ENCODE measurements around the gene NFIC. TPM values are rescaled to one million over a fixed set of nuclear protein-coding genes. Genes with fewer than 3 reads are reported as not detected.
"Not testable (repeated sequence)": the region's sequence is repeated elsewhere in the genome, so short reads cannot be mapped to it uniquely, and the experiment has no call there.

The NFIC gene
- total RNA-seq, 1 donor from 2014 or later: 1.1 TPM

DNA sequence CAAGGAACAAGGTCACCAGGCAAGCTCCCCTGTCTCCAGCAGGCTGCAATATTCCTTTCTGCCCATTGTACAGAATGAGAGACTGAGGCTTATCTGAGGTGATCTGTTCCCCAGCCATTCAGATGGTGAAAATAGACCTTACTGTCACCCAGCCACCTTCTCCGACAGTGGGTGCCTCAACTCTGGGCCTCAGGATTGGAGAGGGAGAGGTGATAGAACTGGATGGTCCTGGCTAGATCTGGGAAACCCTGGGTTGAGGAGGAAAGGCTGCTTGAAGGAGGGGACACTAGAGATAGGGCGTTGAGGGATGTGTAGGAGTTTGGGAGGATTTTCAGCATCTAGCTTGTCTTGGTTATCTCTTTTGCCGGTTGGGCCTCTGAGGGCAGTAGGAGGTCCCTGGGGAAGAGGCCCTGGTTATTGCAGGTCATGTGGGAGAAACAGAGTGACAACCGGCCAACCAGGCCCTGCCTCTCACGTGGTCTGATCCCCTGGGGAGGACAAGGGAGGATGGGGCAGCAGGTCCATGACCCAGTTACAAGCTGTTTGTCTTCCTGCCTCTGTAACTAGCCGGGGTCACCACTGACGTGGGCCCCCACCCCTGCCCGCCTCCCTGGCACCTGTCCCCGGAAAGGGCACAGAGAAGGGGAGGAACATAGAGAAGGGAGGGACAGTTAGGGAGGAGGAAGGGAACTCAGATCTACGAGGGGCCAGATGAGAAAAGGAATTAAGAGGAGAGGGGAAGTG lies 8.2 kb downstream of the NFIC start:
- Histone ChIP-seq H3K4me3 (no peak overlapping the region), H3K27ac (no peak overlapping the region), H2AFZ (replicated peaks) (no peak overlapping the region), H3K79me2 (ENCODE audit: low read depth) (no peaks in the 10 kb centered on the region), H3K27me3 (peaks cover 64% of the 10 kb centered on the region), H3K36me3 (no peaks in the 10 kb centered on the region), H3F3A (ENCODE audit: low read depth) (peaks cover 5% of the 10 kb centered on the region), H4K20me1 (ENCODE audit: low read depth) (no peaks in the 10 kb centered on the region), H3K9me3 (ENCODE audit: low read depth) (no peaks in the 10 kb centered on the region), H3K4me2 (no peak overlapping the region), H3K4me1 (peaks cover 4% of the 10 kb centered on the region), H3K9ac (no peak overlapping the region)
- peaks cover 2% of the 10 kb centered on the region for H3K9me3 Mint-ChIP-seq
- no peak for DNase-seq (ENCODE audit: low spot score)
- peaks cover 49% of the 10 kb centered on the region for H3K27me3 Mint-ChIP-seq (ENCODE audit: insufficient read depth, low read depth)
- peaks cover 5% of the 10 kb centered on the region for H3K4me1 Mint-ChIP-seq
- no peaks in the 10 kb centered on the region for H3K36me3 Mint-ChIP-seq
- H3K4me3 Mint-ChIP-seq: no peak overlapping the region
- no peak overlapping the region for H3K27ac Mint-ChIP-seq
- TF ChIP-seq EZH2 (IDR thresholded peaks at IDR 0.05): no peak
- no peak for TF ChIP-seq CTCF (IDR thresholded peaks at IDR 0.05)
- no peak for TF ChIP-seq EZH2phosphoT487 (IDR thresholded peaks at IDR 0.05)

- Histone ChIP-seq H3K4me1 (no peaks in the 10 kb centered on the region), H4K20me1 (ENCODE audit: low read depth) (no peaks in the 10 kb centered on the region), H3K27me3 (peaks cover 54% of the 10 kb centered on the region), H3K27ac (no peak overlapping the region), H3K79me2 (ENCODE audit: low read depth) (no peaks in the 10 kb centered on the region), H3K4me3 (no peak overlapping the region), H3K4me2 (no peak overlapping the region), H3F3A (ENCODE audit: low read depth) (peaks cover 2% of the 10 kb centered on the region), H3K9ac (no peak overlapping the region), H3K36me3 (no peaks in the 10 kb centered on the region), H2AFZ (replicated peaks) (no peak overlapping the region), H3K9me3 (ENCODE audit: low read depth) (no peaks in the 10 kb centered on the region)
- DNase-seq (ENCODE audit: low spot score): no peak
- H3K9me3 Mint-ChIP-seq: peaks cover 2% of the 10 kb centered on the region
- no peak overlapping the region for H3K4me3 Mint-ChIP-seq
- H3K27me3 Mint-ChIP-seq (ENCODE audit: insufficient read depth, low read depth): peaks cover 41% of the 10 kb centered on the region
- no peaks in the 10 kb centered on the region for H3K36me3 Mint-ChIP-seq
- H3K4me1 Mint-ChIP-seq: no peaks in the 10 kb centered on the region
- no peak overlapping the region for H3K27ac Mint-ChIP-seq
- no peak for TF ChIP-seq CTCF (IDR thresholded peaks at IDR 0.05)
- no peak for TF ChIP-seq EZH2 (IDR thresholded peaks at IDR 0.05)
- TF ChIP-seq EZH2phosphoT487 (IDR thresholded peaks at IDR 0.05): no peak
Observed at GRCh38 chr19:3375221-3376090, 9.1 kb downstream of the NFIC start.

DNA sequence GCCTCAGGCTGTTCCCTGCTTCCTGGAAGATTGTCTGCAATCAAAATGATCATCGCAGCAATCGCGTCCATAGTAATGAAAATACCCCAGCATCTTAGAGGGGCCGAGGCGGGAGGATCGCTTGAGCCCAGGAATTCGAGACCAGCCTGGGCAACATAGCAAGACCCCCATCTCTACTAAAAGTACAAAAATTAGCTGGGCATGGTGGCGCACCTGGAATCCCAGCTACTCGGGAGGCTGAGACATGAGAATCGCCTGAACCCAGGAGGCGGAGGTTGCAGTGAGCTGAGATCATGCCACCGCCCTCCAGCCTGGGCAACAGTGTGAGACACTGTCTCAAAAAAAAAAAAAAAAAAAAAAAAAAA lies 9.7 kb downstream of the NFIC start:
- not testable (repeated sequence) for H3K79me2 ChIP-seq (ENCODE audit: low read depth); H3K4me1 Mint-ChIP-seq; H3K36me3 Mint-ChIP-seq; H3K36me3 ChIP-seq; H3K4me3 Mint-ChIP-seq; DNase-seq (ENCODE audit: low spot score); H3K4me2 ChIP-seq; H3K9me3 Mint-ChIP-seq; H3K4me3 ChIP-seq; H2AFZ ChIP-seq (replicated peaks); H3K4me1 ChIP-seq; H3K9me3 ChIP-seq (ENCODE audit: low read depth); H3K27ac ChIP-seq; H3K27ac Mint-ChIP-seq; H3F3A ChIP-seq (ENCODE audit: low read depth); H3K9ac ChIP-seq; H4K20me1 ChIP-seq (ENCODE audit: low read depth)
- H3K27me3 Mint-ChIP-seq (ENCODE audit: insufficient read depth, low read depth): peaks cover 34% of the 10 kb centered on the region
- H3K27me3 ChIP-seq: peaks cover 48% of the 10 kb centered on the region

All from neural progenitor cell (in vitro differentiated cells).